Suprapubic skin (tissue), 4 donors: ENCODE results near the gene RAF1. TPM values are rescaled to one million over a fixed set of nuclear protein-coding genes. Genes with fewer than 3 reads are reported as not detected.
A peak's percentile ranks its signal among the peaks of the same experiment; 100 is the strongest.
"Not testable (repeated sequence)": the region's sequence is repeated elsewhere in the genome, so short reads cannot be mapped to it uniquely, and the experiment has no call there.

Experiments used
- DNase-seq, 2 donors: peaks; one replicate each; pipeline ENCODE4 v3.0.0-alpha.2; 2019; ENCODE audit warnings: low spot score in 2 of 2
- H3K27ac ChIP-seq: fragments of 200-600 bp; sonication (generic); one replicate; pipeline ENCODE4 v1.5.1; 2019
- H3K27me3 ChIP-seq: fragments of 200-600 bp; sonication (generic); one replicate; pipeline ENCODE4 v1.5.1; 2019
- H3K36me3 ChIP-seq: fragments of 200-600 bp; sonication (generic); one replicate; pipeline ENCODE4 v1.5.1; 2019
- H3K4me1 ChIP-seq: fragments of 200-600 bp; sonication (generic); one replicate; pipeline ENCODE4 v1.5.1; 2019
- H3K4me3 ChIP-seq: fragments of 200-600 bp; sonication (generic); one replicate; pipeline ENCODE4 v1.5.1; 2019; ENCODE audit warnings: mild to moderate bottlenecking
- H3K9me3 ChIP-seq: fragments of 200-600 bp; sonication (generic); one replicate; pipeline ENCODE4 v1.5.1; 2019
- CTCF ChIP-seq, 2 donors: fragments of 200-600 bp in 1 of 2; fragments of 450-650 bp in 1 of 2; sonication (generic) in 1 of 2; IDR thresholded peaks; one replicate each; pipeline ENCODE4 v1.5.1; 2016 to 2019; ENCODE audit warnings: antibody characterized with exemption in 2 of 2, mild to moderate bottlenecking in 1 of 2, moderate library complexity in 1 of 2
- EP300 ChIP-seq: sonication (generic); formaldehyde crosslinking; IDR thresholded peaks from one replicate; pipeline ENCODE4 v1.6.1; 2017; ENCODE audit warnings: antibody characterized with exemption
- POLR2A ChIP-seq, 2 donors: fragments of 450-650 bp; IDR thresholded peaks; one replicate each; pipeline ENCODE4 v1.6.1; 2017; ENCODE audit warnings: antibody characterized with exemption in 2 of 2, mild to moderate bottlenecking in 2 of 2, moderate library complexity in 2 of 2
- POLR2AphosphoS5 ChIP-seq, 3 donors: sonication (generic); formaldehyde crosslinking; IDR thresholded peaks; one replicate each; pipeline ENCODE4 v1.6.1; 2017; ENCODE audit warnings: antibody characterized with exemption in 3 of 3
- WGBS: methylation state at CpG from one replicate; pipeline ENCODE4 v1.1.5; 2018; 5-methylcytosine and 5-hydroxymethylcytosine counted together
- total RNA-seq, 4 donors: library from RNA; depleted of rRNA; stranded (reverse); fragments of >200 nt; gene quantifications; one replicate each; pipeline ENCODE4 v1.1.0, GENCODE V29; 2016

Gene RAF1
- total RNA-seq, 4 donors from 2014 or later, result 96.3 to 155 (median 123) TPM

- Histone ChIP-seq H3K36me3 (no peaks in the 10 kb centered on the region), H3K4me1 (no peaks in the 10 kb centered on the region), H3K4me3 (no peak overlapping the region), H3K27me3 (no peaks in the 10 kb centered on the region), H3K27ac (no peak overlapping the region), H3K9me3 (no peaks in the 10 kb centered on the region)
- no peak for DNase-seq
- TF ChIP-seq EP300, result no peak
- no peak for TF ChIP-seq CTCF (IDR thresholded peaks at IDR 0.05)
- TF ChIP-seq POLR2AphosphoS5 (IDR thresholded peaks at IDR 0.05), result no peak
- no peak for TF ChIP-seq POLR2A (IDR thresholded peaks at IDR 0.05)
- 65% methylated on average over 6 of the region's 6 CpGs for WGBS
Observed at GRCh38 chr3:12677616-12678015, 13.7 kb upstream of the RAF1 start.

GRCh38 chr3:12675115-12675810 lies 11.3 kb upstream of the RAF1 start:
- H3K27ac ChIP-seq, result no peak overlapping the region
- WGBS, result 88% methylated on average over 9 of the region's 9 CpGs
- no peak overlapping the region for H3K4me3 ChIP-seq
- peak in 1 of 2 donors; percentile 36 for DNase-seq
- no peaks in the 10 kb centered on the region for H3K4me1 ChIP-seq
- no peaks in the 10 kb centered on the region for H3K36me3 ChIP-seq
- no peak for TF ChIP-seq CTCF (IDR thresholded peaks at IDR 0.05)
- H3K9me3 ChIP-seq, result no peaks in the 10 kb centered on the region
- no peaks in the 10 kb centered on the region for H3K27me3 ChIP-seq

GRCh38 chr3:12673956-12674736 lies 10.2 kb upstream of the RAF1 start:
- not testable (repeated sequence) for H3K9me3 ChIP-seq, H3K27ac ChIP-seq, H3K4me3 ChIP-seq, H3K4me1 ChIP-seq, H3K27me3 ChIP-seq, H3K36me3 ChIP-seq
- WGBS, result 77% methylated on average over 9 of the region's 10 CpGs
- DNase-seq, result peak in 1 of 2 donors; percentile 1

- Histone ChIP-seq H3K27me3 (no peaks in the 10 kb centered on the region), H3K4me1 (no peaks in the 10 kb centered on the region), H3K36me3 (no peaks in the 10 kb centered on the region), H3K4me3 (no peak overlapping the region), H3K9me3 (no peaks in the 10 kb centered on the region), H3K27ac (no peak overlapping the region)
- TF ChIP-seq POLR2AphosphoS5 (IDR thresholded peaks at IDR 0.05), result no peak
- 93% methylated on average over 3 of the region's 3 CpGs for WGBS
- DNase-seq, result no peak
Observed at GRCh38 chr3:12671120-12671450, 7.2 kb upstream of the RAF1 start.

GRCh38 chr3:12670365-12671119 lies 6.6 kb upstream of the RAF1 start:
- H3K27ac ChIP-seq, result no peak overlapping the region
- DNase-seq, result peak; percentile 21 to 40
- no peak overlapping the region for H3K4me3 ChIP-seq
- no peaks in the 10 kb centered on the region for H3K36me3 ChIP-seq
- no peaks in the 10 kb centered on the region for H3K4me1 ChIP-seq
- no peak for TF ChIP-seq POLR2A (IDR thresholded peaks at IDR 0.05)
- TF ChIP-seq EP300, result no peak
- no peak for TF ChIP-seq CTCF (IDR thresholded peaks at IDR 0.05)
- no peak for TF ChIP-seq POLR2AphosphoS5 (IDR thresholded peaks at IDR 0.05)
- no peaks in the 10 kb centered on the region for H3K9me3 ChIP-seq
- 84% methylated on average over 10 of the region's 10 CpGs for WGBS
- H3K27me3 ChIP-seq, result no peaks in the 10 kb centered on the region

- TF ChIP-seq POLR2AphosphoS5 (IDR thresholded peaks at IDR 0.05) (no peak), EP300 (no peak), POLR2A (IDR thresholded peaks at IDR 0.05) (no peak), CTCF (IDR thresholded peaks at IDR 0.05) (no peak)
- DNase-seq, result peak; percentile 78 to 84
- peak overlapping the region; percentile 87 for H3K4me3 ChIP-seq
- H3K4me1 ChIP-seq, result peaks cover 44% of the 10 kb centered on the region
- H3K36me3 ChIP-seq, result no peaks in the 10 kb centered on the region
- 0% methylated on average over 22 of the region's 45 CpGs for WGBS
- H3K9me3 ChIP-seq, result no peaks in the 10 kb centered on the region
- H3K27me3 ChIP-seq, result no peaks in the 10 kb centered on the region
- peak overlapping the region; percentile 100 for H3K27ac ChIP-seq
Observed at GRCh38 chr3:12663401-12663935, 449 bp downstream of the RAF1 start.
